Caco-2 (cell line): ENCODE measurements around the gene XRCC3. TPM values are rescaled to one million over a fixed set of nuclear protein-coding genes. Genes with fewer than 3 reads are reported as not detected.

Experiments
- BruUV-seq: library from RNA; stranded (reverse); fragments of 400-500 nt; replicated peaks from 2 replicates; lab custom pipeline; 2021; lab: Mats Ljungman, UMichigan
- CTCF ChIA-PET: fragments of 300-600 bp; sonication (Branson Sonifier 250); formaldehyde crosslinking; loops from one replicate; lab custom pipeline; 2022; ENCODE audit warnings: antibody characterized with exemption; lab: Charles Lee
- POLR2A ChIA-PET: fragments of 300-600 bp; sonication (Branson Sonifier 250); formaldehyde crosslinking; loops from one replicate; lab custom pipeline; 2022; ENCODE audit warnings: antibody characterized with exemption; lab: Charles Lee
- DNase-seq, 2 experiments: peaks; one replicate each; pipeline versions ENCODE4 v3.0.0 to v3.0.0-alpha.2; 2020 to 2022
- H3K27me3 ChIP-seq: replicated peaks from 2 replicates; pipeline ENCODE4 v1.6.0; 2011; ENCODE audit warnings: low read length; ENCODE audit not compliant: control insufficient read depth, insufficient read depth
- H3K36me3 ChIP-seq: 2 replicates; pipeline ENCODE4 v1.5.1; 2011; ENCODE audit warnings: low read length; ENCODE audit not compliant: control insufficient read depth, insufficient read depth
- H3K4me1 ChIP-seq: fragments of 250-450 bp; sonication (Bioruptor Pico); 2 replicates; pipeline ENCODE4 v1.5.1; 2020; ENCODE audit warnings: mild to moderate bottlenecking
- H3K4me3 ChIP-seq: 2 replicates; pipeline ENCODE4 v1.5.1; 2011; ENCODE audit warnings: low read depth, mild to moderate bottlenecking, control low read depth, low read length
- H3K9me3 ChIP-seq: fragments of 250-450 bp; sonication (Bioruptor Pico); 2 replicates; pipeline ENCODE4 v1.5.1; 2020; ENCODE audit warnings: mild to moderate bottlenecking, moderate library complexity
- H3K27ac Mint-ChIP-seq: one replicate; pipeline ENCODE4 v1.8.0; 2022; ENCODE audit warnings: mixed read lengths; ENCODE audit not compliant: unreplicated experiment
- H3K27me3 Mint-ChIP-seq: one replicate; pipeline ENCODE4 v1.8.0; 2022; ENCODE audit warnings: mixed read lengths; ENCODE audit not compliant: insufficient read depth, unreplicated experiment
- H3K36me3 Mint-ChIP-seq: one replicate; pipeline ENCODE4 v1.8.0; 2022; ENCODE audit warnings: mild to moderate bottlenecking, mixed read lengths; ENCODE audit not compliant: insufficient read depth, unreplicated experiment
- H3K4me1 Mint-ChIP-seq: one replicate; pipeline ENCODE4 v1.8.0; 2022; ENCODE audit warnings: low read depth, mixed read lengths; ENCODE audit not compliant: unreplicated experiment
- H3K4me3 Mint-ChIP-seq: one replicate; pipeline ENCODE4 v1.8.0; 2022; ENCODE audit warnings: mild to moderate bottlenecking, moderate library complexity, mixed read lengths; ENCODE audit not compliant: unreplicated experiment
- H3K9me3 Mint-ChIP-seq: one replicate; pipeline ENCODE4 v1.8.0; 2022; ENCODE audit warnings: mixed read lengths; ENCODE audit not compliant: unreplicated experiment
- intact Hi-C: fragments of 100-400 bp; cut with micrococcal nuclease; formaldehyde crosslinking; loops from one replicate; pipeline ENCODE4 v1.10.0; 2022; ENCODE audit not compliant: unreplicated experiment
- total RNA-seq: library from RNA; stranded (reverse); gene quantifications from 2 replicates; pipeline ENCODE4 v1.2.3, GENCODE V29; 2022
- TF ChIP-seq, protein P1 (sequence below), 2 experiments: fragments of 200-600 bp in 1 of 2; IDR thresholded peaks; 1 replicate in 1 of 2; 2 replicates in 1 of 2; pipeline versions ENCODE4 v1.5.1 to v1.8.0; 2011 to 2022; ENCODE audit warnings: antibody characterized with exemption in 1 of 2, control low read depth in 1 of 2, inconsistent platforms in 1 of 2, low read depth in 1 of 2, low read length in 1 of 2, mild to moderate bottlenecking in 1 of 2, moderate library complexity in 1 of 2; ENCODE audit not compliant: insufficient read depth in 1 of 2, severe bottlenecking in 1 of 2, unreplicated experiment in 1 of 2

XRCC3 gene
- total RNA-seq, 1 experiment from 2014 or later: 44.0 TPM

DNA sequence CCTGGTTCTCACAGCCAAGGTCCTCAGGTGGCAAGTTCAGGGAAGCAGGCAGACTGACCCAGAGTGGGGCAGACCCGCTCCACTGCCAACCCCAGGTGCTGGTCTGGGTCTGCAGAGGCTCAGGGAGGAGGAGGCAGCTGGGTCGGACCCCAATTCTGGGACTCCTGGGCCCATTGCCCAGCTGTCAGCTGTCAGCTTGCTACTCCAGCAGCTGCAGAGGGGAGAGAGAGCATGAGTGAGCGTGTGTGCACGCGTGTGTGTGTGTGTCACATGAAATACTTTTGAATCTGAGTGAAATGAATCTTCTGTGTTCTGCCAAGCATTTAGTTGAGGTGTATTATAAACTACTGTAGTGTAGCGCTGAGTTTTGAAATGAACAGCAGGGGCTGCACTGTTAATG is 30.8 kb downstream of the XRCC3 start:
- H3K27me3 ChIP-seq: no peaks in the 10 kb centered on the region
- no peak overlapping the region for H3K4me3 ChIP-seq
- BruUV-seq: no TSS peak
- DNase-seq: no peak
- TF ChIP-seq, protein P1, sequence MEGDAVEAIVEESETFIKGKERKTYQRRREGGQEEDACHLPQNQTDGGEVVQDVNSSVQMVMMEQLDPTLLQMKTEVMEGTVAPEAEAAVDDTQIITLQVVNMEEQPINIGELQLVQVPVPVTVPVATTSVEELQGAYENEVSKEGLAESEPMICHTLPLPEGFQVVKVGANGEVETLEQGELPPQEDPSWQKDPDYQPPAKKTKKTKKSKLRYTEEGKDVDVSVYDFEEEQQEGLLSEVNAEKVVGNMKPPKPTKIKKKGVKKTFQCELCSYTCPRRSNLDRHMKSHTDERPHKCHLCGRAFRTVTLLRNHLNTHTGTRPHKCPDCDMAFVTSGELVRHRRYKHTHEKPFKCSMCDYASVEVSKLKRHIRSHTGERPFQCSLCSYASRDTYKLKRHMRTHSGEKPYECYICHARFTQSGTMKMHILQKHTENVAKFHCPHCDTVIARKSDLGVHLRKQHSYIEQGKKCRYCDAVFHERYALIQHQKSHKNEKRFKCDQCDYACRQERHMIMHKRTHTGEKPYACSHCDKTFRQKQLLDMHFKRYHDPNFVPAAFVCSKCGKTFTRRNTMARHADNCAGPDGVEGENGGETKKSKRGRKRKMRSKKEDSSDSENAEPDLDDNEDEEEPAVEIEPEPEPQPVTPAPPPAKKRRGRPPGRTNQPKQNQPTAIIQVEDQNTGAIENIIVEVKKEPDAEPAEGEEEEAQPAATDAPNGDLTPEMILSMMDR (IDR thresholded peaks at IDR 0.05; ENCODE audit: insufficient read depth in 1 of 2, low read depth in 1 of 2, low read length in 1 of 2, severe bottlenecking in 1 of 2, unreplicated experiment in 1 of 2): no peak
- Mint-ChIP-seq H3K27ac (no peak overlapping the region), H3K4me1 (no peaks in the 10 kb centered on the region), H3K36me3 (peaks cover 74% of the 10 kb centered on the region), H3K9me3 (no peaks in the 10 kb centered on the region), H3K27me3 (no peaks in the 10 kb centered on the region), H3K4me3 (no peak overlapping the region)
- H3K4me1 ChIP-seq: no peaks in the 10 kb centered on the region
- ChIA-PET CTCF (no interaction called here), POLR2A (no interaction called here)
- H3K36me3 ChIP-seq: no peaks in the 10 kb centered on the region; the same call in 1 of the 2 replicates
- no peaks in the 10 kb centered on the region for H3K9me3 ChIP-seq
- intact Hi-C loops: no loop called here

GRCh38 chr14:103683139-103683538 is 32.1 kb downstream of the XRCC3 start:
- POLR2A ChIA-PET: no interaction called here
- H3K36me3 ChIP-seq: no peaks in the 10 kb centered on the region; the same call in 1 of the 2 replicates

GRCh38 chr14:103680491-103681231 is 34.6 kb downstream of the XRCC3 start:
- BruUV-seq: no TSS peak
- Histone ChIP-seq H3K36me3 (peaks cover 2% of the 10 kb centered on the region), H3K27me3 (no peaks in the 10 kb centered on the region), H3K4me3 (no peak overlapping the region), H3K4me1 (no peaks in the 10 kb centered on the region), H3K9me3 (no peaks in the 10 kb centered on the region)
- Mint-ChIP-seq H3K27ac (no peak overlapping the region), H3K4me1 (no peaks in the 10 kb centered on the region), H3K27me3 (no peaks in the 10 kb centered on the region), H3K36me3 (peaks cover 74% of the 10 kb centered on the region), H3K4me3 (no peak overlapping the region), H3K9me3 (no peaks in the 10 kb centered on the region)
- CTCF ChIA-PET: no interaction called here
- DNase-seq: no peak
- POLR2A ChIA-PET: no interaction called here
- intact Hi-C loops: no loop called here
- TF ChIP-seq, protein P1 (IDR thresholded peaks at IDR 0.05; ENCODE audit: insufficient read depth in 1 of 2, low read depth in 1 of 2, low read length in 1 of 2, severe bottlenecking in 1 of 2, unreplicated experiment in 1 of 2): no peak

More at GRCh38 chr14:103683139-103683538, 32.1 kb downstream of the XRCC3 start:
- H3K4me3 Mint-ChIP-seq: no peak overlapping the region
- no peaks in the 10 kb centered on the region for H3K27me3 ChIP-seq
- BruUV-seq: no TSS peak
- intact Hi-C loops: no loop called here
- TF ChIP-seq, protein P1 (IDR thresholded peaks at IDR 0.05; ENCODE audit: insufficient read depth in 1 of 2, low read depth in 1 of 2, low read length in 1 of 2, severe bottlenecking in 1 of 2, unreplicated experiment in 1 of 2): no peak
- no peak overlapping the region for H3K4me3 ChIP-seq
- peaks cover 76% of the 10 kb centered on the region for H3K36me3 Mint-ChIP-seq
- H3K9me3 Mint-ChIP-seq: no peaks in the 10 kb centered on the region
- CTCF ChIA-PET: no interaction called here
- H3K27me3 Mint-ChIP-seq: no peaks in the 10 kb centered on the region
- no peaks in the 10 kb centered on the region for H3K9me3 ChIP-seq
- no peak for DNase-seq
- no peak overlapping the region for H3K27ac Mint-ChIP-seq
- no peaks in the 10 kb centered on the region for H3K4me1 ChIP-seq
- H3K4me1 Mint-ChIP-seq: no peaks in the 10 kb centered on the region
